Germinal center (tissue), 1 donor: ENCODE measurements around the gene TPPP3.

Experiments
- DNase-seq: peaks from one replicate; pipeline ENCODE4 v3.0.0; 2012; ENCODE audit warnings: mixed read lengths, low spot score

The TPPP3 gene

DNA sequence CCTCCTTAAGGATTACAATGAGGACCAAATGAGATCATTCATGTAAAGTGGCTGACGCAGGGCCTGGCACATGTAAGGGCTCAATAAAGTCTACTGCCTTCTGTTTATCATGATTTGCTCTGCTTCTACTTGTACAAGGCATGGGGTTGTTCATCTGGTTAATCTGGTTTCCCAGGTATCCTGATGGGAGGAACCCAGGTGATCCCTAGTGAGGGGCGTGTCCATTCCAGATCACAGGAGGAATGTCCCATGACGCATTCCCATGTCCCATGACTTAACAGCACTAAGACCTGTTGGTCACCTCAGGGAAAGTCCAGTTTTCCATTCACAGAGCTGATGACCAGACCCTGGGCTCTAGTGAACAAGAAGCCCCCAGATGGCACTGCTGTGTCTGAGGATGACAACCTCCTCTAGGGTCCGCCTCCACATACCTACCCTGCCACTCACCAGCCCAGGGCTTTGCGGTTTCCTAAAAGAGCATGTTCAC, 11.5 kb upstream of the TPPP3 start:
- DNase-seq: no peak

DNA sequence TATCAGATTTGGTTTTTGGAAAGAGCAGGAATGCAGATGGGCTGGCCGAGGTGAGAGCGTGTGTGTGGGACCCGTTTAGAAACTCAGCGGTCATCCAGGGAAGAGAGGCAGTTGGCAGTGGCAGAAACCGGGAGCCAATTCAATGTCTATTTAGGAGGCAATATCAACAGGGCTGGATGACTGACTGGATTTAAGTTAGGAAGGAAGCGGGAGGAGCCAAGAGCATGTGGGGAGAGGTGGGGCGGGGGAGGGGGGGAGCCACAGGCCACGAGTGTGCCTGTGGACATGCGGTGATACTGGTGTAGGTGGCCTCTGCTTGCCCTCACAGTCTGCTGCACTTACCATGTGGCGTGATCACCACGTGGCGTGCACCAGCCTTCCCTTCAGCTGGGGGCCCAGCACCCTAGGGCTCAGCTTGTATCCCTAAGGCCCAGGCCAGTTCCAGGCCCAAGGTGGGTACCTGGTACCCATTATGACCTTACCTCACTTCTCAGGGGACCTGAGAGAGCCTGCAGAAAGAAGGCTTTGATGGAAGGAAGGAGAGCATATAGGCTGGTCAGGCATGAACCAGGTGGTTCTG, 10.8 kb upstream of the TPPP3 start:
- no peak for DNase-seq

DNA sequence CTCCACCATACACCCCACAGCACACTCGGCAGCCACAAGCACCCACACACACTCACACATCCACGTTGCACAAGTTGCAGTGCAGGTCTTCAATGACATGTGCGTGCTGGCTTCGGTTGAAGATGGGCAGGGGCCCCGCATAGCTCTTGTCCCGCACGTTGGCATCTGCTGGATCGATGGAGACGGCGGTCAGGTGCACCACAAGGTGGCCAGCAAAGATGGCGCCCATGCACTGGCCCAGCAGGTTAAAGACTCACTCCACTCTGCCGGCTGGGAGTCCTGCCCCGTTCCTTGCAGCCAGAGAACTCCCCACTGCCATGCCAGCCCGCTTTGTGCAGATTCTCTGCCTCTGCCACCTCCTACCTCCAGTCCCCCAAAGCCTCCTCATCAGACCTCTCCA, 7.6 kb upstream of the TPPP3 start:
- DNase-seq: no peak

DNA sequence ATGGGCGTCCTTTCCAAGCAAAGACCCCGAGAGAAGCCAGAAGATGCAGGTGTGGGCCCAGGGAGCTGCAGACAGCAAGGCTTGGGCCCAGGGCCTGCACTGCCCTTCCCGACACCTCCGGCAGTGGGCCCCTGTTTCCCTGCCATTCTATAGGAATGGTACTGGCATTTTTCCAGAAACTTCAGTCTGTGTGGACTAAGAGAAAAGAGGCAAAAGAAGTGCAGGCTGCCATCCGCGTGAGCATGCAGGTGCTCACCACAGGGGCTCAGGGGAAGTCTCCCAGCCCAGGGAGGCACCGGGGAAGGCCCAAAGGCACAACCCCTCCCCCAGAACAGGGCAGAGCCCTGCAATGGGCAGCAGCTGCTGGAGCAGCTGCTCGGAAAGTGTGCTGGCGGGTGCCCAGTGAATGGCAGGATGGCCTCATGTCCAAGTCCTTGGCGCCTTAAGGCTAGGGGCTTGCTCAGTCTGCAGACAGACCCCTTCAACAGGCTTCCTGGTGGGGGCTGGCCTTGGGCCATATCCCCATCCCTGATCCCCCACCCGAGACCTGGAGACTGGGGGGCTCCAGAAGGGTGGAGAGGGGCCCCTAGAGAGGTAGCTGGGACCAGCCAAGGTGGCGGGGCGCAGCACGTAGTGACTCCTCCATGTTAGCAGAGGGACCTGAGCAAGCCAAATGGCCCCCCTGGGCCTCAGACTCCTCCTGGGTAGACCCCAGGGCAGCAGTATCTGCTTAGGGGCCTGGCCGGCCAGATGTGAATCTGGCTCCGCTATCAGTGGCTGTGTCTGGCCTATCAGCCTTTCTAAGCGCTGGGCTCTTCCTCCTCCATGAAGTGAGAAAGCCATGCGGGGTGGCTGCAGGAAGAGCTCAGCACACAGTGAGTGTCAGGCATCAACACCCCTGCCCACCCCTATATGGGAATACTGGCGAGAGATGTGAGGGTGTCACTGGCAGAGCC, 6.7 kb upstream of the TPPP3 start:
- no peak for DNase-seq

DNA sequence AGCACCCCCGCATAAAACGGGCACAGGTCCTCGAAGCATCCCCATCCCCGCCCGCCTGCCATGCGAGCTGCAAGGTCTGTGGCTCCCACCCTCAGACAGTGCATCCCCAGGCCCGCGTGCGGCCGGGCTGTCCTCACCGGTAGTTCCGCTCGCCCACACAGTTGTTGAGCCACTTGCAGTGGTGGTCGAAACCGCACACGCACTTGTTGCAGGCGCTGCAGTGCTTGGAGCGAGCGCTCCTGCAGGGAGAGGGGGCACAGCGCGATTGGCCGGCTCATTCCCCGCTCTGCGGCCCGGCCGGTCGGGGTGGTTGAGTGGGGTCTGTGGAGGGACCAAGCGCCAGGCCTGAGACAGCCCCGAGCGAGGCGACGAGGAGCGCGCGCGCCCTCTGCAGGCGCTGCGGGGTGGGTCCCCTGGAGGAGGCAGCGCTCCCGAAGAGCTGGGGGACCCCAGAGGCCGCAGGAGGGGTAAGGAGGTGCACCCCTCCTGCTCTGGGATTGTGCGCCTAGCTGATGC, 6.0 kb upstream of the TPPP3 start:
- peak; percentile 79 for DNase-seq

DNA sequence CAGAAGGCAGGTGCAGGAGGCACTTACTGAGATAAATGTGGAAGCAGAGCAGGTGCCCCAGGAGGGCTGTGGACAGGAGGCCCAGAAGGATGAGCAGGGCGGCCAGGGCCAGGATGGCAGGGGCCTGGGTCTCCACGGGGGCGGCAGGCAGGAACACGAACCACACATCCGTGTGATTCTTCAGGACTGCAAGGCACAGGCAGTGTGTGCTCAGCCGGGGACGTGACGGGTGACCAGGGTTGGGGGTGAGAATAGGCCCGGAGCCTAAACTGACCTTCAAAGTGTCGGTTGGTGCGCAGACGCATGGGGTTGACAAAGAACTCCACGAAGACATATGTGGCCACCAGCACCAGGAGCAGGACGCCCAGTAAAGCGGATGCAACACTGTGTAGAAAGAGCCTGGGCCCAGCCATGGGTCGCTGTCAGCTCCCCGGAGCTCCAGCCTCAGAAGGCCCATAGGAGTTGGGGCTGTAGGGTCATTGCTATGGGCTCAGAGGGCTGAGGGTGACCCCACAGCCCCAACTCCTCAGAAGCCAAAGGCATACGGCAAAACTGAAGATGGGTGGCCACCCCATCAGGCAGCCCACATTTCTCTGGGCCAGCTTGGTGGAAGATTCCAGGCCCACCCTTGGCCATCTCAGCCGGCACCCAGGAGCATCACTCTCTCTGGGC, 5.4 kb upstream of the TPPP3 start:
- DNase-seq: no peak

DNA sequence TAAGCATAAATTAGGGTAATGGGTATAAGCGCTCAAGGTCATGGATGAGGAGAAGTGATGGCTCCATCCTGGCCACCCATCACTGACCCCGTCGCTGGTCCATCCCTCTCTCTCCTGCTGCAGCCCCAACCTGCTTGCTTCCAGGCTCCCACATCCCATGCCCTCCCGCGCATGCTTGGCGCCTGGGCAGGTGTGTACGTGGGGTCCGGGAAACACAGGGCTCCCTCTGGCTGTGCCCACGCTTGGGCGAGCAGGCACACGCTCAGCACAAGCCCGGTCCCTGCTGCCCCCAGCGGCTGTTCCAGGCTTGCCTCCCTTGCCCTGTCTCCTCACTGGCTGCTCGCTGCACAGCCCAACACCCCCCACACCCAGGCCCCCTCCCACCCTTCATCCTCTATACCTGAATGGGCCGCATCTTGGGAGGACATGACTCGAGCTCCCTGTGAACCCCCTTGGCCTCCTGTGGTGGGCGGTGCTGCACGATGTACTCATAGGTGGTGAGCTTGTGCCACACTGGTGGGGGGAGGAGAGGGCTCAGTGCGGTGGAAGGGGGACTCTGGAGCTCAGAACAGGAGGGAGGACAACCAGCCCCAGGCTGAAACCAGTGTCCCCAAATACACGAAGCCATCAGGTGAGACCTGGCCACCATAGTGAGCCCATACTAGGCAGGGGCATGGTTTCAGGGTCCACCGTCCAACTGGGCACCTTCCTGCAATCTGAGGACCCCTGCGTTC, 4.7 kb upstream of the TPPP3 start:
- DNase-seq: no peak

DNA sequence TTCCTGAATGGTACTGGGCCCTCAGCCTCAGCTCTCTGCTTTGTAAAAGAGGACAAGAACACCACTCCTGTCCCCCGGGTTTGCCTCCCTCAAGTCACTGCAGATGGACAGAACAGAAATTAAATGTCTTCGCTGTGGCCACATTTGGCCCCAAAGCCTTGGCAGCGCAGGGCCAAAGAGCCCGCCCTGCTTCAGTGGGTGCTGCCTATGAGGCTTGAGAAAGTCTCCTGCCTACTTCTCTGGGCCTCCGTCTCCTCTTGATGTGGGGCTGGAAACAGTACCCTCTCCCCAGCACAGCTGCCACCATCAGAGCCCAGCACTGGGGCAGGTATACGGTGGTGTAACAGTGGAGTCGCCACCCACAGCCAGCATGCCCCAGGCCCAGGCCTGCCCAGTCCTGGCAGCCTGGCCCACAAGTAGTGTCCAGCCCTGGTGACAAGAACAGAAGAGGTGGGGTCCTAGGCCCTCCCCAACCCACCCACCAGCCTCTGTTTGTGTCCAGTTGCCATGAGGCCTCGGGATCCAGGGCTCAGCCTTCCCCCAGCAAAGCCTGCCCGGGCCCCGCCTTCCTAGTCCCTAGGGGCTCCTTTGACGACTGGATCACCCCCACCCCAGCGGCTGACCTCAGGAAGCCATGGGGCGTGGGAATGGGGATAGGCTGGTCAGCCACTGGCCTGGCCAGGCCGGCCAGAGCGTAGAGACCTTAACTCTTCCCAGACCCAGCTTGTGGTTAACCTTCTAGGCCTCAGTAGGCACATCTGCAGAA, 3.9 kb upstream of the TPPP3 start:
- DNase-seq: no peak

DNA sequence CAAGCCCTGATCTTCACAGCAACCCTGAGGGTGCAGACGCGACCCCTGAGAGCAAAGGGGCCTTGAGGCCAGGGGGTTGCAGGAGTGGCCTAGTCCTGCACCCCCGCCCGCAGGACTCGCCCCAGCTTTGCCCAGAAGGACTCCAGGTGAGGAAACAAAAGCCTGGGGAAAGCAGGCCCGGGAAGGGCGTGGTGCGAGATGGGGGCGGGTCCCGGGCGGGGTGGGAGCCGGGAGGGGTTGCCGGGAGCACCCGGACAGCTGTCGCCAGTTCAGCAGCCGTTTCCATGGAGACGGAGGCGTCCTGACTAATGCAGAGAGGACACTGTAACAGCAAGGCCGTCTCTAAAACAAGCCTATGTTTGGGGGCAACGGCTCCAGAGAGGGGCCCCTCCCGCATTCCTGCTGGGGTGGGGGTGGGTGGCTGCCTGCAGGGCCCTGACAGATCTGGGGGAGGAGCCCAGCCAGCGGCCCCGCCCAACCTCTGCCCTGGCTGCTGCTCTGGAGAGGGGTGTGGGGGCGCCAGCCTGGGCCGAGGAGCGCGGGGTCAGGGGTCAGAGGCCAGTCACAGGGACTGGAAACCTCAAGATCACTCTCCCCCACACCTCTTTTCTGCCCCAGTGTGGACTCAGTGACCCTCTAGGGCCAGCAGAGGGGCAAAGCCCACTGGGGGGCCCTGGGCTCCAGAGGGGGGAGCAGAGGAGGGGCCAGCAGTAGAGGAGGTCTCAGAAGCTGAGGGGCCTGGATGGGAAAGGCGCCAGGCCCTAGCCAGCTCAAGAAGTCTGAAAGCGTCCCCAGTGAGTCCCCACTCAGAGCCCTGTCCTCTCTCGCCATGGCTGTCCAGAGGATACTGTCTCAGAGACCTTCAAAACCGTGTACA, 3.1 kb upstream of the TPPP3 start:
- DNase-seq: no peak

DNA sequence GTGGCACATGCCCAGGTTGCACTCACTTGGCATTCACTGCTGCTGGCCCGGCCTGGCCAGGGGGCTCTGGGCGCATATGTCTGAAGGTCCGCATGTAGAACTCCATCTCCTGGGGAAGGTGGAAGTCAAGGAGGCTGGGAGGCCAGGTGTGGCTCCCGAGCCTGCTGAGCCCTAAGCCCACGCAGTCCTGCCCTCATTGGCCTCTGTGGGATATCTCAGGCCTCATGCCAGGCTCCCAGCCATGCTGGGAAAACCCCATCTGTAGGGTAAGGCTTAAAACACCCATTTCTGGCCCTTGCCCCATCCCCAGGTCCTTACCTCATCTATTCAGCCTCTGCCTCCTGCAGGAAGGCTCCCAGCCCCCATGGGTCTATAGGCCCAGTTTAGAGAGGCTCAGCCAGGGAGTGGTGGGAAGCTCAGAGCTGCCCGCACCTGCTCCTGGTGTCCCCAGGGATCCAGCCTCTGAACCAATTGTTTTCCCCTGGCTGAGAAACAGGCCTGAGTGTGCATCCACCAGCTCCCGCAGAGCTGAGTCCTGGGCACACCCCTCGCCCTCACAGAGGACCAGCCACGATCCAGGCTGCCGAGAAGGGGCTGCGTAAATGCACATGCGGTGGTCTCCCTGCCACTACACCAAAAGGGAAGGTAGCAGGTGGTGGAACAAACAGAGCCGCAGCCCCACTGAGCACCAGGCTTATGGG, 2.3 kb upstream of the TPPP3 start:
- DNase-seq: no peak

DNA sequence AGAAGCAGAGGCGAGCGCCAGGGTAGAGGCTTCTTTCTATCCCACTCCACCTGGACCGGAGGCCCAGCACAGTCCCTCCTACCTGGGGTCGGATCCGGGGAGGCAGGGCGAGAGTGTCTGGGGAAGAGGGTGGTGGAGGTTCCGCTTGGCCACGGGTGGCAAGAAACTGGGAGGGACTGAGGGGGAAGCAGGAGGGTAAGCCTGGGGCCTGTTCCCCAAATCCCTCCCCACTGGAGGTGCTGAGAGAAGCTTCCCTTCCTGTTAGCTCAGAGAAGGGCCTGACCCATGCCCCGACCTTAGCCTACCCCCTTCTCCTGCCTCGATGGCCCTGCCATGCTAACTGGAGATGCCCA, 1.8 kb upstream of the TPPP3 start:
- DNase-seq: no peak

DNA sequence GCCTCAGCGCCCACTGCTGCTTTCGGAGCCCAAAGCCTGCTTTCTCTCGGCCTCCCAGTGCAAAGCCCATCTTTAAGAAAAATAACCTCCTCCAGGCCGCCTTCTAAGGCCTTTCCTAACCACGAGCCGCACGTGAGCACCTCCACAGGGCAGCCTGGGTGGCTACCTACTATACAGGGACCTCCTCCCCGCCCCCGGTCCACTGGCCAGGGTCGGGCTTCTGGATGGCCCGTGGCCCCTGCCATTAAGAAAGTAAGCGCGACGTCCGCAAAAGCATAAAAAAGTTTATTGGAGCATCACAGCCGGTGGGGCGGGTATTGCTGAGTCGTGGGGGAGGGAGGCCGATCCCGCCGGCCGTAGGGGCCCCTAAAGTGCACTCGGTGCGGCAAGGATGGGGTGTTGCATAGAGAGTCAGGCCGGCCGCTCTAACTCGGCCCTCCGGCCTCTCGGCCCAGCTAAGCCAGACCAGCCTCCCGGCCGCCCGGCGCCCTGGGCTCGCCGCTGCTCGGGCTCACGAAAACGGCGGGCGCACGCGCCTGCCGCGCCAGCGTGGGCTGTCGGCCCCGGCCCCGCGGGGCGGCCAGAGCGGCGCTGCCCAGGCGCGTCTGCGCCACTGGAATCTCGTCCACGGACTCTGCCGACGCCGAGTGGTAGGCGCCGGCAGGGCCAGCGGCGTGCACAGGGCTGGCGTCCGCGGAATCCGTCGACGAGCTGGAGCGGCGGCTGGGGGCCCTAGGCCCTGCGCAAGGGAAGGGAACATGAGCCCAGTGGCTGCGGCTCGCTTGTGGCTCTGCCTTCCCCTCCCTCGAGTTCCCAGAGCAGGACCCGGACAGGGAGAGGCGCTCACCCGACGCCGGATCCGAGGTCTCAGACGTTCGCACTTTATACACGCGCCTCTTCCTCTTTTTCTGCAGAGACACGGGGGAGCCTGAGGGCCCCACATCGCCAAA, 1.1 kb upstream of the TPPP3 start:
- no peak for DNase-seq

DNA sequence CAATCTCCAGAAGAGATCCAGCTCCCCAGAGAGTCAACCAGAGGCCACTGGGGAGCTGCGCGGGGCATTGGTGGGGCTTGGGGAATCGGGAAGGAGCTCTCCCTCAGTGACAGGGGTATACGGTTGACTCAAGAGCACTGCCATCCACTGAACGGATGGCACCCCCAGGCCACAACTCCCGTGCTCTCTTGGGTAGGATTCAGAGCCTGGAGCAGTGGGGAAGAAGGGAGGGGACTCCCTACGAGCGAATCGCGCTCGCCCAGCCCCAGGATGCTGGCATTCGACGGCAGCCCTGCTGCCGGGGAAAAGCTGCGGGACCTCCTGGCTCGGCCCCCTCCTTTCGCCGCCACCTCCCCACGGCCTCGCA, 473 bp upstream of the TPPP3 start:
- no peak for DNase-seq

DNA sequence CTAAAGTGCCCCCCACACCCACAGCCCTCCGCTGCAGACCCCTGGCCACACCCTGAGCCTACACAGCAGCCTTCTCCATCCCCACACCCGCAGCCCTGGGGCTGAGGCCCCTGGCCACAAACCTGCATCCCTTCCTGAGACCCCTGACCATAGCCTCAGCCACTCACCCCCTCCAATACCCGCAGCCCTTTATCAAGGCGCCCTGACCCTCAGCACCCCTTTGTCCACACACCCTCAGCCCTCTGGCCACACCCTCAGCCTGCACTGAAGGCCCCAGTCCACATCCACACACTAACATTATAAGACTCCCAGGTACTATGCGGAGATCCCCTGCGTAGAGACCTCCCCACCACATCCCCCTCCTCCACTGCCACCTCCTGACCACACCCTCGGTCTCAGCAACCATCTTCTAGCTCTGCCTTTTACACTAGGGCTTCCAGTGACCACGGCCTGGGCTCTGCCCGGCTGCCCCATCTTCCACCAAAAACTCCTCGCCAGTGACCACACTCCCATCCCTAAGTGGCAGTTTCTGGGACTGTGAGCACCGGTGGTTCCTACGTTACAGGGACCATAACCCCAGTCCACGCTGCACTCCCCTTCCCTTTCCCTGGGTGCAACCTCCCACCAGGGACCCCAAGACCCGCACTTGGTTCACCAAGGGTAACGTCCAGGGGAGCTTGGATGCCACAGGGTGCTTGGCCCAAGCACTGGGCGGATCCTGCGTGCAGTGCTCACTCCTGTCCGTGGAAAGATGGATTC, 818 bp downstream of the TPPP3 start:
- DNase-seq: no peak

DNA sequence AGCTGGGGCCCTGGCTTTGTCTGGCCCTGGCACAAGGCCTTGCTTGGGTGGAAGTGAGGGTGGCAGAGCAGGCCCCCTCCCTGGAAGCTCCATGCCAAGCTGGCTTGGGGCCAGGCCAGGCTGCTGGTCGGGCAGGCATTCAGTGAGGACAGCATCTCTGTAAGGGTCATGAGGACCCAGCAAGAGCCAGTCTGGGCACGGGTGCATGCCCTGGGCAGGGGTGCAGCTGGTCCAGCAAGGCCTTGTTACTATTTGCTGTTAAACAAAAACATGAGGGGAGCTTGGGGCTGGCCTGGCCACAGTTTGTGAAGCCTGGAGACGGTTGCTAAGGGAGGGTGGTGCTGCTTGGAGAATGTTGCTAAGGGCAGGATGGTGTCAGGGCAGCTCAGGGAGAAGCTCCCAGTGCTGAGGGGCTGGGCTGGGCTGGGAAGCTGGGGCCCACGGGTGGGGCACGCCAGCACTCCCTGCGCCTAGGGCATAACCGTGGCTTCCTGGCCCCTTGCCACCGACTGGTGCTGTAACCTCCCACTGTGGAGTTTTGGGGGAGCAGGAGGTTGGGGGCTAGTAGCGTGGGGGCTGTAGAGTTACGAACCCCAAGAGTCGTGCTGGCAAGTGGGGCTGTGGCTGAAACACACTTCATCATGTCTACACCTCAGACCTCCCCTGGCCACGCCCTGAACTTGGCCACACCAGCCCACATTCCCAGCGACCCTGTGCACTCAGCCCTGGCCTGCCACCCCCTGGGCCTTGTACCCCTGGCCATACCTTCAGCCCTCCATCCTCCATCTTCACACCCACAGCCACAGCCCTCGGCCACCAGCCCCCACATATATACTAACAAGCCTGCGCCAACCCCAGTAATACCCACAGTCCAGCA, 1.6 kb downstream of the TPPP3 start:
- no peak for DNase-seq

DNA sequence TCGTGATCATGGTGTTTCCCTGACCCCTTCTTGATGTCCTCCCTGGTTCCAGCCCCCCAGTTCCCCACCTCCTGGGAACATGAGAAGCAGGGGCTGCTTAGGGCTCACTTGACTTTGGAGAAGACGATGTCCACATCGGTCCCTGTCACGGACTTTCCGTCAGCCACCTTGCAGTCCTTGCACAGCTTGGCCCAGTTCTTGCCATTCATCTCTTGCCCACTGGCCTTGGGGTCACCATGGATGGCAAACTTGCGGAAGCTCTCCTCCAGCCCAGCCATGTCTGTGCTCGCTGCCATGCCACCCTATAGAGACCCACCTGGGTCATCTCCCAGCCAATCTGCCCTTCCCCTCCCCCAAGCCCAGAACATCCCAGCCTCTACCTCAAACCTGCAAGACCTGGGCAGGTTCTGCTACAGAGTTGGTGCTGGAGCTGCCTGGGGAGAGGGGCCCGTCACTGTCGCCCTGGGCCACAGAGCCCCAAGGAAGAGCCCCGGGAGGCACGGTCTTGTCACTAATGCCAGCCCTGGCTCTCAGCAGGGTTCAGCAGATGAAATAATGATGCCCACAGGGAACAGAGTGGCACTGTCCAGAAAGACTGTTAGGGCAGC, 2.4 kb downstream of the TPPP3 start:
- DNase-seq: no peak
